ENCODE results near the gene MTOR. TPM values are rescaled to one million over a fixed set of nuclear protein-coding genes. Genes with fewer than 3 reads are reported as not detected.

The MTOR gene
- total and polyA plus RNA-seq, 10 of the 15 experiments (the other 5 are each of a cell fraction or from before 2014, with no cell fraction given) = 6.6 to 41.8 (median 29.8) TPM

GRCh38 chr1:11114966-11115365, 147.4 kb downstream of the MTOR start:
- in situ Hi-C loops (cut with MboI) (no loop called here), intact Hi-C loops (cut with micrococcal nuclease; ENCODE audit: unreplicated experiment) (no loop called here)
- no peak overlapping the region for H2AFZ ChIP-seq (ENCODE audit: control insufficient read depth, low read depth, low read length)
- H3K9ac ChIP-seq (ENCODE audit: control insufficient read depth, insufficient read depth, low read length) = no peak overlapping the region
- no peak overlapping the region for H3K4me3 ChIP-seq
- ChIA-PET SMC1A (ENCODE audit: uncharacterized antibody, unreplicated experiment) (no interaction called here), POLR2A (no interaction called here), RAD21 (ENCODE audit: unreplicated experiment) (interaction anchor here (0.5 kb wide), 1 partner anchor 81 kb away, joined by 3 read pairs; no protein-coding TSS in a partner anchor), CTCF (no interaction called here)
- H3K27me3 ChIP-seq (replicated peaks in 1 of 2; ENCODE audit: control insufficient read depth in 2 of 2, insufficient read depth in 2 of 2, low read length in 1 of 2) = no peaks in the 10 kb centered on the region
- H3K4me2 ChIP-seq (ENCODE audit: control insufficient read depth, insufficient read depth) = no peak overlapping the region
- H3K4me1 ChIP-seq (ENCODE audit: control insufficient read depth, insufficient read depth, low read length) = no peaks in the 10 kb centered on the region
- H3K27ac ChIP-seq (ENCODE audit: control insufficient read depth, insufficient read depth) = no peak overlapping the region
- DNase-seq (ENCODE audit: low read depth, low spot score) = no peak
- no peaks in the 10 kb centered on the region for H4K20me1 ChIP-seq (ENCODE audit: control insufficient read depth, insufficient read depth)
- FAIRE-seq = no peak
- H3K9me3 ChIP-seq (replicated peaks; ENCODE audit: control insufficient read depth, insufficient read depth, low read length) = no peaks in the 10 kb centered on the region
- 94% methylated on average over 3 of the region's 3 CpGs for WGBS (ENCODE audit: insufficient coverage, insufficient replicate concordance, low lambda C conversion rate, missing lambda C conversion rate)
- peaks cover 13 to 18% of the 10 kb centered on the region in 2 experiments for H3K36me3 ChIP-seq (ENCODE audit: control insufficient read depth in 2 of 2, insufficient read depth in 2 of 2, low read length in 1 of 2)
- no TSS peak for BruUV-seq (replicated peaks)
- no peak for TF ChIP-seq SREBF1 (IDR thresholded peaks at IDR 0.05; ENCODE audit: low read length)
- H3K79me2 ChIP-seq (ENCODE audit: control insufficient read depth, insufficient read depth, low read length) = no peaks in the 10 kb centered on the region
- ATAC-seq = no peak

- Histone ChIP-seq H3K79me2 (ENCODE audit: control insufficient read depth, insufficient read depth, low read length) (no peaks in the 10 kb centered on the region), H3K9me3 (replicated peaks; ENCODE audit: control insufficient read depth, insufficient read depth, low read length) (no peaks in the 10 kb centered on the region), H3K9ac (ENCODE audit: control insufficient read depth, insufficient read depth, low read length) (no peak overlapping the region), H3K4me3 (no peak overlapping the region), H4K20me1 (ENCODE audit: control insufficient read depth, insufficient read depth) (no peaks in the 10 kb centered on the region), H3K4me1 (ENCODE audit: control insufficient read depth, insufficient read depth, low read length) (no peaks in the 10 kb centered on the region), H3K4me2 (ENCODE audit: control insufficient read depth, insufficient read depth) (no peak overlapping the region), H3K27ac (ENCODE audit: control insufficient read depth, insufficient read depth) (no peak overlapping the region), H2AFZ (ENCODE audit: control insufficient read depth, low read depth, low read length) (no peak overlapping the region), H3K27me3 (replicated peaks in 1 of 2; ENCODE audit: control insufficient read depth in 2 of 2, insufficient read depth in 2 of 2, low read length in 1 of 2) (no peaks in the 10 kb centered on the region), H3K36me3 (ENCODE audit: control insufficient read depth in 2 of 2, insufficient read depth in 2 of 2, low read length in 1 of 2) (peaks cover 9 to 24% of the 10 kb centered on the region in 2 experiments)
- POLR2A ChIA-PET = no interaction called here
- SMC1A ChIA-PET (ENCODE audit: uncharacterized antibody, unreplicated experiment) = interaction anchor here (4.0 kb wide), 1 partner anchor 10 kb away, joined by 16 read pairs; the partner anchor contains the start of gene EXOSC10
- in situ Hi-C loops (cut with MboI) (no loop called here), intact Hi-C loops (cut with micrococcal nuclease; ENCODE audit: unreplicated experiment) (no loop called here)
- FAIRE-seq = no peak
- BruUV-seq (replicated peaks) = no TSS peak
- CTCF ChIA-PET = interaction anchor here (1.1 to 1.6 kb wide), 2 partner anchors 72 to 133 kb away, joined by 3 to 5 read pairs; no protein-coding TSS in a partner anchor
- no peak for DNase-seq (ENCODE audit: low read depth, low spot score)
- ATAC-seq = no peak
- RAD21 ChIA-PET (ENCODE audit: unreplicated experiment) = no interaction called here
- WGBS (ENCODE audit: insufficient coverage, insufficient replicate concordance, low lambda C conversion rate, missing lambda C conversion rate) = 92% methylated on average over 7 of the region's 7 CpGs
- TF ChIP-seq E4F1 (IDR thresholded peaks at IDR 0.05; ENCODE audit: borderline replicate concordance, partially characterized antibody) = no peak
- TF ChIP-seq HSF1 (IDR thresholded peaks at IDR 0.05; ENCODE audit: low read depth, low read length) = no peak
- no peak for TF ChIP-seq HDAC2 (IDR thresholded peaks at IDR 0.05)
- no peak for TF ChIP-seq SPI1 (IDR thresholded peaks at IDR 0.05; ENCODE audit: borderline replicate concordance, insufficient read depth, low read depth, low read length)
- no peak for TF ChIP-seq RAD21 (IDR thresholded peaks at IDR 0.05; ENCODE audit: insufficient read depth, low read depth, low read length)
- no peak for TF ChIP-seq JUNB (IDR thresholded peaks at IDR 0.05)
- no peak for TF ChIP-seq POLR2AphosphoS2 (IDR thresholded peaks at IDR 0.05; ENCODE audit: low read depth, low read length)
- no peak for TF ChIP-seq ESRRA (IDR thresholded peaks at IDR 0.05; ENCODE audit: low read length)
- TF ChIP-seq RCOR1 (conservative IDR thresholded peaks at IDR 0.05; ENCODE audit: low read depth, low read length) = no peak
- no peak for TF ChIP-seq BMI1 (IDR thresholded peaks at IDR 0.05; ENCODE audit: borderline replicate concordance)
- TF ChIP-seq ZNF384 (IDR thresholded peaks at IDR 0.05; ENCODE audit: borderline replicate concordance, low read depth, low read length) = no peak
- TF ChIP-seq IRF4 (IDR thresholded peaks at IDR 0.05; ENCODE audit: low read depth, low read length) = no peak
Measured at GRCh38 chr1:11109047-11109760, 153.1 kb downstream of the MTOR start.
